Kidney epithelial cell (primary cell): ENCODE results near the gene HEXA. TPM values are rescaled to one million over a fixed set of nuclear protein-coding genes. Genes with fewer than 3 reads are reported as not detected.
"Not testable (repeated sequence)": the region's sequence is repeated elsewhere in the genome, so short reads cannot be mapped to it uniquely, and the experiment has no call there.

ENCODE experiments used
- DNase-seq: peaks from one replicate; pipeline ENCODE4 v3.0.0-alpha.2; 2010; ENCODE audit warnings: low read depth
- H3K27me3 ChIP-seq: 2 replicates; pipeline ENCODE4 v1.6.0; 2011; ENCODE audit warnings: low read length; ENCODE audit not compliant: control insufficient read depth, insufficient read depth
- H3K36me3 ChIP-seq: 2 replicates; pipeline ENCODE4 v1.5.1; 2011; ENCODE audit warnings: low read length; ENCODE audit not compliant: control insufficient read depth, insufficient read depth
- H3K4me3 ChIP-seq: 2 replicates; pipeline ENCODE4 v1.5.1; 2011; ENCODE audit warnings: low read depth, mild to moderate bottlenecking, control low read depth, low read length
- total RNA-seq: library from RNA; depleted of rRNA; stranded (reverse); fragments of >200 nt; gene quantifications from 2 replicates; pipeline ENCODE4 v1.2.3, GENCODE V29; 2015
- TF ChIP-seq, protein P1 (sequence below): IDR thresholded peaks from 2 replicates; pipeline ENCODE4 v1.5.1; 2011; ENCODE audit warnings: mild to moderate bottlenecking, moderate library complexity, low read length, control low read depth, inconsistent platforms; ENCODE audit not compliant: insufficient read depth, poor library complexity, severe bottlenecking

HEXA gene
- total RNA-seq, 1 donor from 2014 or later = 135 TPM

DNA sequence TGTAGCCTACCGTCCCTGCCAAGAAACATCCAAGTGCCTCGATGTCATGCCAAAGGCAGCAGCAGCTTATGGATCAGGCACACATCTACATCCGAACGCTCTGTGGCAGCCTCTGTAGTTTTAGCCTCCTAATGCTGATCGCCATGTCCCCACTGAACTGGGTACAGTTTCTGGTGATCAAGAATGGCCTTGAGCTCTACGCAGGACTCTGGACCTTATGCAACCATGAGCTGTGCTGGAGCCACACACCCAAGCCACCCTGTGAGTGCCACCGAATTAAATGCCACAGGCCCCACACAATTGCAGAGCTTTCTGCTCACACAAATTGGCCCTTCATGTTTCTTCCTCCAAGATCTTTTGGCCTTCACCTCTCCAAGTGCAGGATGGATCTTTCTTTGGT, 22.8 kb upstream of the HEXA start:
- TF ChIP-seq, protein P1, sequence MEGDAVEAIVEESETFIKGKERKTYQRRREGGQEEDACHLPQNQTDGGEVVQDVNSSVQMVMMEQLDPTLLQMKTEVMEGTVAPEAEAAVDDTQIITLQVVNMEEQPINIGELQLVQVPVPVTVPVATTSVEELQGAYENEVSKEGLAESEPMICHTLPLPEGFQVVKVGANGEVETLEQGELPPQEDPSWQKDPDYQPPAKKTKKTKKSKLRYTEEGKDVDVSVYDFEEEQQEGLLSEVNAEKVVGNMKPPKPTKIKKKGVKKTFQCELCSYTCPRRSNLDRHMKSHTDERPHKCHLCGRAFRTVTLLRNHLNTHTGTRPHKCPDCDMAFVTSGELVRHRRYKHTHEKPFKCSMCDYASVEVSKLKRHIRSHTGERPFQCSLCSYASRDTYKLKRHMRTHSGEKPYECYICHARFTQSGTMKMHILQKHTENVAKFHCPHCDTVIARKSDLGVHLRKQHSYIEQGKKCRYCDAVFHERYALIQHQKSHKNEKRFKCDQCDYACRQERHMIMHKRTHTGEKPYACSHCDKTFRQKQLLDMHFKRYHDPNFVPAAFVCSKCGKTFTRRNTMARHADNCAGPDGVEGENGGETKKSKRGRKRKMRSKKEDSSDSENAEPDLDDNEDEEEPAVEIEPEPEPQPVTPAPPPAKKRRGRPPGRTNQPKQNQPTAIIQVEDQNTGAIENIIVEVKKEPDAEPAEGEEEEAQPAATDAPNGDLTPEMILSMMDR = no peak
- H3K4me3 ChIP-seq = no peak overlapping the region
- no peak for DNase-seq
- H3K27me3 ChIP-seq = peaks cover 14% of the 10 kb centered on the region
- H3K36me3 ChIP-seq = no peaks in the 10 kb centered on the region

- H3K27me3 ChIP-seq = peaks cover 12% of the 10 kb centered on the region
- DNase-seq = no peak
- no peak within 1 kb of the TSS for H3K4me3 ChIP-seq
- TF ChIP-seq, protein P1 = no peak
- H3K36me3 ChIP-seq = no peaks in the 10 kb centered on the region
Observed at GRCh38 chr15:72397796-72398588, 22.2 kb upstream of the HEXA start, which contains the start of gene TMEM202. TSS of gene TMEM202 (plus strand) at chr15:72398305. CDS start at chr15:72398327, 22 bp downstream.

DNA sequence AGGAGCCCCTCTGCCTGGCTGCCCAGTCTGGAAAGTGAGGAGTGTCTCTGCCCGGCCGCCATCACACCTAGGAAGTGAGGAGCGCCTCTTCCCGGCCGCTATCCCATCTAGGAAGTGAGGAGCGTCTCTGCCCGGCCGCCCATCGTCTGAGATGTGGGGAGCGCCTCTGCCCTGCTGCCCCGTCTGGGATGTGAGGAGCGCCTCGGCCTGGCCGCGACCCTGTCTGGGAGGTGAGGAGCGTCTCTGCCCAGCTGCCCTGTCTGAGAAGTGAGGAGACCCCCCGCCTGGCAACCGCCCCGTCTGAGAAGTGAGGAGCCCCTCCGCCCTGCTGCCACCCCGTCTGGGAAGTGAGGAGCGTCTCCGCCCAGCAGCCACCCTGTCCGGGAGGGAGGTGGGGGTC, 20.5 kb upstream of the HEXA start:
- not testable (repeated sequence) for H3K4me3 ChIP-seq, H3K27me3 ChIP-seq, H3K36me3 ChIP-seq, DNase-seq

GRCh38 chr15:72389231-72389630, 13.4 kb upstream of the HEXA start:
- H3K4me3 ChIP-seq = no peak overlapping the region
- H3K27me3 ChIP-seq = peaks cover 4% of the 10 kb centered on the region
- no peak for DNase-seq
- TF ChIP-seq, protein P1 = no peak
- H3K36me3 ChIP-seq = no peaks in the 10 kb centered on the region

- DNase-seq = no peak
- TF ChIP-seq, protein P1 = no peak
- no peaks in the 10 kb centered on the region for H3K36me3 ChIP-seq
- H3K4me3 ChIP-seq = no peak overlapping the region
- peaks cover 4% of the 10 kb centered on the region for H3K27me3 ChIP-seq
Observed at GRCh38 chr15:72387741-72388140, 11.9 kb upstream of the HEXA start.

- H3K36me3 ChIP-seq = no peaks in the 10 kb centered on the region
- peaks cover 4% of the 10 kb centered on the region for H3K27me3 ChIP-seq
- no peak for DNase-seq
- TF ChIP-seq, protein P1 = no peak
- no peak overlapping the region for H3K4me3 ChIP-seq
Observed at GRCh38 chr15:72382146-72382545, 6.3 kb upstream of the HEXA start.
